Breast epithelium (tissue), 4 donors: ENCODE results near the gene CREB3L1. TPM values are rescaled to one million over a fixed set of nuclear protein-coding genes. Genes with fewer than 3 reads are reported as not detected.
"Not testable (repeated sequence)": the region's sequence is repeated elsewhere in the genome, so short reads cannot be mapped to it uniquely, and the experiment has no call there.

Experiments
- DNase-seq, 2 donors: peaks; one replicate each; pipeline ENCODE4 v3.0.0-alpha.2; 2019; ENCODE audit warnings: low spot score in 2 of 2
- H3K27ac ChIP-seq, 2 donors: fragments of 200-600 bp; sonication (generic) in 1 of 2; one replicate each; pipeline ENCODE4 v1.5.1; 2016 to 2019; ENCODE audit warnings: mild to moderate bottlenecking in 1 of 2
- H3K27me3 ChIP-seq, 2 donors: fragments of 200-600 bp; sonication (generic) in 1 of 2; one replicate each; pipeline versions ENCODE4 v1.5.1 to v1.6.0; 2017 to 2019; ENCODE audit warnings: control low read depth in 1 of 2, mild to moderate bottlenecking in 1 of 2
- H3K36me3 ChIP-seq: fragments of 200-600 bp; one replicate; pipeline ENCODE4 v1.5.1; 2019
- H3K4me1 ChIP-seq, 2 donors: fragments of 200-600 bp; sonication (generic); one replicate each; pipeline ENCODE4 v1.5.1; 2016 to 2019; ENCODE audit warnings: control low read depth in 1 of 2
- H3K4me3 ChIP-seq, 3 donors: fragments of 200-600 bp; sonication (generic); 1 replicate in 2 of 3; 2 replicates in 1 of 3; pipeline ENCODE4 v1.5.1; 2016 to 2019; ENCODE audit warnings: mild to moderate bottlenecking in 3 of 3, moderate library complexity in 2 of 3
- H3K9me3 ChIP-seq, 2 donors: fragments of 200-600 bp; sonication (generic) in 1 of 2; one replicate each; pipeline ENCODE4 v1.5.1; 2016 to 2019; ENCODE audit warnings: control low read depth in 1 of 2
- POLR2A ChIP-seq: fragments of 450-650 bp; IDR thresholded peaks from one replicate; pipeline ENCODE4 v1.6.1; 2016; ENCODE audit warnings: antibody characterized with exemption, mild to moderate bottlenecking, moderate library complexity
- POLR2AphosphoS5 ChIP-seq, 3 donors: sonication (generic); formaldehyde crosslinking; IDR thresholded peaks; one replicate each; pipeline ENCODE4 v1.6.1; 2017; ENCODE audit warnings: antibody characterized with exemption in 3 of 3
- intact Hi-C: fragments of 100-400 bp; cut with DNase I; formaldehyde crosslinking; loops from one replicate; pipeline ENCODE4 v1.15.1; 2023; ENCODE audit warnings: low total_unique reads
- total RNA-seq, 3 donors: library from RNA; depleted of rRNA; stranded (reverse); fragments of >200 nt; gene quantifications; one replicate each; pipeline ENCODE4 v1.1.0, GENCODE V29; 2016
- TF ChIP-seq, protein P1 (sequence below), 3 donors: fragments of 450-650 bp; IDR thresholded peaks; one replicate each; pipeline ENCODE4 v1.5.1; 2016 to 2017; ENCODE audit warnings: antibody characterized with exemption in 3 of 3, mild to moderate bottlenecking in 3 of 3, moderate library complexity in 3 of 3

Gene CREB3L1
- total RNA-seq, 3 donors from 2014 or later, result 1.6 to 5.1 (median 2.0) TPM

DNA sequence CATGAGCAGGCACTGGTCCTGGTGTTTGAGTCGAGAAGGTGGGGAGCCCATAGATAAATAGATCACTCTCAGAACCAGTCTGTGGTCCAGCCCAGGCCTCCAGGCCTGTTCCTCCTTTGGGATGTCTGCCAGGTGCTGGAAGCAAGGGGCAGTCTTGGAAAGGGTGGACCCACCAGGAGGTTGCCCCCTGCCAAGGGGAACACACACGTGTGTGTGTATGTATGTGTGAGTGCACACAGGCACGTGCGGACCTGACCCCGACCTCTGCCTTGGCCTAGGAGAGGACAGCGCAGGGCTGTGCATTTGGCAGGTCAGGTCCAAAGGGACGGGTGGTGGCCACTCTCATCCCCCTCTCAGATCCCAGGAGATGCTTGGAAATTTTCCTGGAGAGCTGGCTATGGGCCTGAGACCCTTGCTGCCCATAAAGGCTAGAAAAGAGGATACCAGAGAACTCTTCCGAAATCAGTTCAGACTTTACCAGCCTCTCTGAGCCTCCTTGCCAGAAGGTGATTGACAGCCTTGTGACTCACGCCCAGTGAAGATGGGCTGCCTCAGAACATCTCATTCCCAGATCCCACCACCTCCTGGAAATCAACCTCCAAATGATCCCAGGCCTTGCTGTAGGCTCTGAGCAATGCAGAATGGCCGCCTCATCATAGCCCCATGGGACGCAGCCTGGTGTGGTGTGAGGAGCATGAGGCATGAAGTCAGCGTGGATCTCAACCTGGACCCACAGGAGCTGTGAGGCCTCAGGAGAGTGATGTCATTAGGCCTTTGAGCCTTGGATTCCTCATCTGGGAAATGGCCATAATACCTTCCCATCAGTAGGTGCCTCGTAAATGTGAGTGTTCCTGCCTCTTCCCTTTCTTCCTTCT, 24.0 kb upstream of the CREB3L1 start:
- no peaks in the 10 kb centered on the region for H3K4me1 ChIP-seq
- intact Hi-C loops, result no loop called here
- no peak for DNase-seq
- H3K27ac ChIP-seq, result no peak overlapping the region
- H3K4me3 ChIP-seq, result no peak overlapping the region
- no peaks in the 10 kb centered on the region for H3K9me3 ChIP-seq
- no peaks in the 10 kb centered on the region for H3K36me3 ChIP-seq
- H3K27me3 ChIP-seq, result no peaks in the 10 kb centered on the region
- no peak for TF ChIP-seq POLR2A
- TF ChIP-seq, protein P1, sequence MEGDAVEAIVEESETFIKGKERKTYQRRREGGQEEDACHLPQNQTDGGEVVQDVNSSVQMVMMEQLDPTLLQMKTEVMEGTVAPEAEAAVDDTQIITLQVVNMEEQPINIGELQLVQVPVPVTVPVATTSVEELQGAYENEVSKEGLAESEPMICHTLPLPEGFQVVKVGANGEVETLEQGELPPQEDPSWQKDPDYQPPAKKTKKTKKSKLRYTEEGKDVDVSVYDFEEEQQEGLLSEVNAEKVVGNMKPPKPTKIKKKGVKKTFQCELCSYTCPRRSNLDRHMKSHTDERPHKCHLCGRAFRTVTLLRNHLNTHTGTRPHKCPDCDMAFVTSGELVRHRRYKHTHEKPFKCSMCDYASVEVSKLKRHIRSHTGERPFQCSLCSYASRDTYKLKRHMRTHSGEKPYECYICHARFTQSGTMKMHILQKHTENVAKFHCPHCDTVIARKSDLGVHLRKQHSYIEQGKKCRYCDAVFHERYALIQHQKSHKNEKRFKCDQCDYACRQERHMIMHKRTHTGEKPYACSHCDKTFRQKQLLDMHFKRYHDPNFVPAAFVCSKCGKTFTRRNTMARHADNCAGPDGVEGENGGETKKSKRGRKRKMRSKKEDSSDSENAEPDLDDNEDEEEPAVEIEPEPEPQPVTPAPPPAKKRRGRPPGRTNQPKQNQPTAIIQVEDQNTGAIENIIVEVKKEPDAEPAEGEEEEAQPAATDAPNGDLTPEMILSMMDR (IDR thresholded peaks at IDR 0.05), result no peak
- TF ChIP-seq POLR2AphosphoS5 (IDR thresholded peaks at IDR 0.05), result no peak

DNA sequence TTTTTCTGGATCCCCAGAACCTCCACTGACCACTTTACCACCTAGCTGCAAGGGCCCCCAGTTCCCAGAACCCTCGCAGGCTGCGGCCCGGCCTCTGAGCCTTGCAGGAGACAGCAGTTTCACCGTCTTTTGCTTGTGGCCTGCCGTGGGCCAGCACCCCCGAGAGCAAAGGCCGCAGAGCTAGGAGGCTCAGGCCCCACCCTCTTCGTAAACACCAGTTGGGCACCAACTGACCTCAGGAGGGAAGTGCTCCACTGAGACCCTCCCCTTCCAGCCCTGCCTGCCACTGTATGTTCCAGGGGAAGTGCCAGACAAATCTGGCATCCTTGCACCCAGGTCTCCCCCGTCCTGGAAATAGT, 23.4 kb upstream of the CREB3L1 start:
- DNase-seq, result no peak
- Histone ChIP-seq H3K27me3 (no peaks in the 10 kb centered on the region), H3K36me3 (no peaks in the 10 kb centered on the region), H3K4me1 (no peaks in the 10 kb centered on the region), H3K4me3 (no peak overlapping the region), H3K9me3 (no peaks in the 10 kb centered on the region), H3K27ac (no peak overlapping the region)
- intact Hi-C loops, result no loop called here
- no peak for TF ChIP-seq POLR2AphosphoS5 (IDR thresholded peaks at IDR 0.05)
- TF ChIP-seq, protein P1 (IDR thresholded peaks at IDR 0.05), result no peak
- no peak for TF ChIP-seq POLR2A

DNA sequence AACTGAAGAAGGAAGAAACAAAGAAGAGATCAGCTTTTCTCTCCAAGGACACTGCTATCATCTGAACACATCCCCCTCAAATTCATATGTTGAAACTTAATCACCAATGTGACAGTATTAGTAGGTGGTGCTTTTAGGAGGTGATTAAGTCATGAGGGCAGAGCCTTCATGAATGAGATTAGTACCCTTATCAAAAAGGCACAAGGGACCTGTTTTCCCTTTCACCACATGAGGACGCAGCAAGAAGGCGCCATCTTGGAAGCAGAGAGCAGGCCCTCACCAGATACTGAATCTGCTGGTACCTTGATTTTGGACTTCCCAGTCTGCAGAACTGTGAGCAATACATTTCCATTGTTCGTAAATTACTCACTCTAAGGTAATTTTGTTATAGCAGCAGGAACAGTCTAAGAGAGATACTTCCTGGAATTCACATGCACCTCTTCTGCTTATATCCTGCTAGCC, 20.9 kb upstream of the CREB3L1 start:
- TF ChIP-seq, protein P1 (IDR thresholded peaks at IDR 0.05), result no peak
- TF ChIP-seq POLR2A, result no peak
- TF ChIP-seq POLR2AphosphoS5 (IDR thresholded peaks at IDR 0.05), result no peak

GRCh38 chr11:46259347-46259746, 18.1 kb upstream of the CREB3L1 start:
- H3K27me3 ChIP-seq, H3K4me3 ChIP-seq, H3K27ac ChIP-seq, DNase-seq, intact Hi-C loops, H3K9me3 ChIP-seq, H3K4me1 ChIP-seq, H3K36me3 ChIP-seq: not testable (repeated sequence)

More for the DNA sequence above, 20.9 kb upstream of the CREB3L1 start:
- intact Hi-C loops, result loop anchor here (1.0 kb wide), 1 partner anchor 26 kb away; no protein-coding TSS in a partner anchor
- H3K9me3 ChIP-seq, result no peaks in the 10 kb centered on the region
- no peak overlapping the region for H3K27ac ChIP-seq
- DNase-seq, result no peak
- no peaks in the 10 kb centered on the region for H3K36me3 ChIP-seq
- no peaks in the 10 kb centered on the region for H3K4me1 ChIP-seq
- no peaks in the 10 kb centered on the region for H3K27me3 ChIP-seq
- no peak overlapping the region for H3K4me3 ChIP-seq

GRCh38 chr11:46259971-46260560, 17.4 kb upstream of the CREB3L1 start:
- intact Hi-C loops, result no loop called here
- H3K4me3 ChIP-seq, result no peak overlapping the region
- TF ChIP-seq POLR2AphosphoS5 (IDR thresholded peaks at IDR 0.05), result no peak
- TF ChIP-seq, protein P1 (IDR thresholded peaks at IDR 0.05), result no peak
- TF ChIP-seq POLR2A, result no peak
- no peaks in the 10 kb centered on the region for H3K4me1 ChIP-seq
- no peak for DNase-seq
- no peaks in the 10 kb centered on the region for H3K36me3 ChIP-seq
- H3K27ac ChIP-seq, result no peak overlapping the region
- no peaks in the 10 kb centered on the region for H3K27me3 ChIP-seq
- no peaks in the 10 kb centered on the region for H3K9me3 ChIP-seq
